GM23338 (cell line): ENCODE results near the gene GPR143. TPM values are rescaled to one million over a fixed set of nuclear protein-coding genes. Genes with fewer than 3 reads are reported as not detected.

ENCODE experiments used
- ATAC-seq: fragments of 200-7000 bp; cut with Tn5 transposase; 3 replicates; pipeline ENCODE4 v1.9.1; 2020
- DNase-seq: peaks from one replicate; pipeline ENCODE4 v3.0.0-alpha.2; 2015; ENCODE audit warnings: low spot score
- H2AFZ ChIP-seq: fragments of 200-600 bp; sonication (generic); 2 replicates; pipeline ENCODE4 v1.8.0; 2016; ENCODE audit warnings: antibody characterized with exemption, mild to moderate bottlenecking, moderate library complexity
- H3F3A ChIP-seq: fragments of 200-600 bp; sonication (generic); replicated peaks from 2 replicates; pipeline ENCODE4 v1.8.0; 2017; ENCODE audit warnings: antibody characterized with exemption, mixed run types, low read depth
- H3K27ac ChIP-seq: fragments of 200-600 bp; sonication (generic); 2 replicates; pipeline ENCODE4 v1.6.1; 2016; ENCODE audit warnings: low read depth
- H3K27me3 ChIP-seq: fragments of 200-600 bp; sonication (generic); 2 replicates; pipeline ENCODE4 v1.8.0; 2016; ENCODE audit warnings: mild to moderate bottlenecking, mixed run types, moderate library complexity; ENCODE audit not compliant: insufficient read depth
- H3K36me3 ChIP-seq: fragments of 200-600 bp; sonication (generic); 2 replicates; pipeline ENCODE4 v1.8.0; 2016; ENCODE audit warnings: mild to moderate bottlenecking; ENCODE audit not compliant: insufficient read depth
- H3K4me1 ChIP-seq: fragments of 200-600 bp; sonication (generic); 2 replicates; pipeline ENCODE4 v1.8.0; 2016; ENCODE audit warnings: mild to moderate bottlenecking, moderate library complexity; ENCODE audit not compliant: insufficient read depth
- H3K4me2 ChIP-seq: fragments of 200-600 bp; sonication (generic); 2 replicates; pipeline ENCODE4 v1.7.1; 2017; ENCODE audit warnings: mixed run types
- H3K4me3 ChIP-seq: fragments of 200-600 bp; sonication (generic); 2 replicates; pipeline ENCODE4 v1.6.1; 2016; ENCODE audit warnings: mixed run types
- H3K79me2 ChIP-seq: fragments of 200-600 bp; sonication (generic); replicated peaks from 2 replicates; pipeline ENCODE4 v1.8.0; 2017; ENCODE audit warnings: mild to moderate bottlenecking; ENCODE audit not compliant: insufficient read depth
- H3K9me2 ChIP-seq: fragments of 200-600 bp; sonication (generic); 2 replicates; pipeline ENCODE4 v1.8.0; 2017; ENCODE audit not compliant: insufficient read depth
- H4K20me1 ChIP-seq: fragments of 200-600 bp; sonication (generic); replicated peaks from 2 replicates; pipeline ENCODE4 v1.8.0; 2017; ENCODE audit warnings: mild to moderate bottlenecking; ENCODE audit not compliant: insufficient read depth
- H3K27ac Mint-ChIP-seq: 2 replicates; pipeline ENCODE4 v1.8.0; 2020; ENCODE audit warnings: inconsistent platforms, mild to moderate bottlenecking, moderate library complexity, mixed read lengths
- H3K27me3 Mint-ChIP-seq: 3 replicates; pipeline ENCODE4 v1.8.0; 2022; ENCODE audit warnings: low read depth, mild to moderate bottlenecking, moderate library complexity, mixed read lengths, inconsistent platforms; ENCODE audit not compliant: insufficient read depth, poor library complexity
- H3K36me3 Mint-ChIP-seq: 3 replicates; pipeline ENCODE4 v1.8.0; 2021; ENCODE audit warnings: low read depth, mild to moderate bottlenecking, inconsistent platforms, moderate library complexity, mixed read lengths
- H3K4me1 Mint-ChIP-seq: 3 replicates; pipeline ENCODE4 v1.8.0; 2020; ENCODE audit warnings: mild to moderate bottlenecking, inconsistent platforms, mixed read lengths
- H3K4me3 Mint-ChIP-seq: 3 replicates; pipeline ENCODE4 v1.8.0; 2021; ENCODE audit warnings: moderate library complexity, mild to moderate bottlenecking, inconsistent platforms, mixed read lengths
- H3K9me3 Mint-ChIP-seq: 3 replicates; pipeline ENCODE4 v1.8.0; 2020; ENCODE audit warnings: moderate library complexity, mild to moderate bottlenecking, inconsistent platforms, mixed read lengths
- CREB1 ChIP-seq: fragments of 250-450 bp; sonication (Bioruptor Pico); IDR thresholded peaks from 2 replicates; pipeline ENCODE4 v1.5.0; 2020; ENCODE audit warnings: low read depth, mild to moderate bottlenecking, moderate library complexity
- EZH2 ChIP-seq: fragments of 200-600 bp; sonication (generic); IDR thresholded peaks from one replicate; pipeline ENCODE4 v1.8.0; 2017; ENCODE audit warnings: antibody characterized with exemption, mild to moderate bottlenecking, low read depth; ENCODE audit not compliant: unreplicated experiment
- EZH2phosphoT487 ChIP-seq: fragments of 200-600 bp; sonication (generic); IDR thresholded peaks from one replicate; pipeline ENCODE4 v1.8.1; 2018; ENCODE audit warnings: antibody characterized with exemption; ENCODE audit not compliant: unreplicated experiment
- JUNB ChIP-seq: IDR thresholded peaks from one replicate; pipeline ENCODE4 v1.6.1; 2016; ENCODE audit warnings: antibody characterized with exemption; ENCODE audit not compliant: unreplicated experiment
- REST ChIP-seq: IDR thresholded peaks from one replicate; pipeline ENCODE4 v1.6.1; 2018; ENCODE audit warnings: antibody characterized with exemption; ENCODE audit not compliant: unreplicated experiment
- polyA plus RNA-seq: library from polyadenylated mRNA; unstranded; fragments of >200 nt; fragmentation: Nextera tagmentation; extraction: Ambion mirVana; gene quantifications from 2 replicates; pipeline ENCODE4 v1.2.1, GENCODE V29; 2016
- total RNA-seq: library from RNA; depleted of rRNA; stranded (reverse); fragments of >200 nt; shearing (Covaris generic); gene quantifications from 2 replicates; pipeline ENCODE4 v1.2.3, GENCODE V29; 2014
- TF ChIP-seq, protein P1 (sequence below): IDR thresholded peaks from 2 replicates; pipeline ENCODE4 v1.6.1; 2016; ENCODE audit warnings: antibody characterized with exemption
- TF ChIP-seq, protein P2 (sequence below), 2 experiments: fragments of 200-600 bp in 1 of 2; sonication (generic) in 1 of 2; conservative IDR thresholded peaks; 2 replicates each; pipeline versions ENCODE4 v1.5.1 to v1.6.1; 2016 to 2017; ENCODE audit warnings: antibody characterized with exemption in 2 of 2, low read depth in 2 of 2, mild to moderate bottlenecking in 2 of 2, moderate library complexity in 1 of 2

The GPR143 gene
- total and polyA plus RNA-seq, 2 experiments from 2014 or later = 7.4 to 13.0 TPM

DNA sequence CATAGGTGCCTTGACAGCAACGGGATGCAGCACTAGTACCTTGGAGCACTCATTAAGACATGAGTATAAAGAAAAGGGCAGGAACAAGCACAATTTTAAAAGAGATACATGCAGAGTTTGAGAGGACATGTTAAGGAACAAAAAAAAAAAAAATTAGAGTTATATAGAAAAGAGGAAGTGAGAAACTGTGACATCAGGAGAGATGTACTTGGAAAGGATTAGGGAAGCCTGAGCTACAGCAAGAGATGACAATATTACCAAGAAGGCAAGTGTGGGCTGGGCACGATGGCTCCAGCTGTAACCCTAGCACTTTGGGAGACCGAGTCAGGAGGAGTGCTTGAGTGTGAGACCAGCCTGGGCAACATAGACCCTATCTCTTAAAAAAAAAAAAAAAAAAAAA is 37.4 kb downstream of the GPR143 start:
- peaks cover 4% of the 10 kb centered on the region; the same call in 1 of the 2 replicates for H3K36me3 ChIP-seq
- H3K4me2 ChIP-seq = no peak overlapping the region
- no peak for TF ChIP-seq CREB1 (CRISPR knock-in tag)
- no peak for TF ChIP-seq JUNB
- TF ChIP-seq, protein P1, sequence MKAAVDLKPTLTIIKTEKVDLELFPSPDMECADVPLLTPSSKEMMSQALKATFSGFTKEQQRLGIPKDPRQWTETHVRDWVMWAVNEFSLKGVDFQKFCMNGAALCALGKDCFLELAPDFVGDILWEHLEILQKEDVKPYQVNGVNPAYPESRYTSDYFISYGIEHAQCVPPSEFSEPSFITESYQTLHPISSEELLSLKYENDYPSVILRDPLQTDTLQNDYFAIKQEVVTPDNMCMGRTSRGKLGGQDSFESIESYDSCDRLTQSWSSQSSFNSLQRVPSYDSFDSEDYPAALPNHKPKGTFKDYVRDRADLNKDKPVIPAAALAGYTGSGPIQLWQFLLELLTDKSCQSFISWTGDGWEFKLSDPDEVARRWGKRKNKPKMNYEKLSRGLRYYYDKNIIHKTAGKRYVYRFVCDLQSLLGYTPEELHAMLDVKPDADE = no peak
- no peak for TF ChIP-seq EZH2phosphoT487
- no peak for TF ChIP-seq REST
- no peak for TF ChIP-seq EZH2
- ATAC-seq (no peak), DNase-seq (no peak)
- Mint-ChIP-seq H3K27ac (no peak overlapping the region), H3K4me3 (no peak overlapping the region), H3K4me1 (no peaks in the 10 kb centered on the region), H3K27me3 (peaks cover 3% of the 10 kb centered on the region), H3K36me3 (peaks cover 70% of the 10 kb centered on the region), H3K9me3 (peaks cover 51% of the 10 kb centered on the region)
- no peaks in the 10 kb centered on the region for H3K79me2 ChIP-seq
- H3K4me3 ChIP-seq = no peak overlapping the region
- no peak overlapping the region for H2AFZ ChIP-seq
- H3K27me3 ChIP-seq = no peaks in the 10 kb centered on the region
- no peaks in the 10 kb centered on the region for H4K20me1 ChIP-seq
- H3F3A ChIP-seq = no peaks in the 10 kb centered on the region
- no peaks in the 10 kb centered on the region for H3K4me1 ChIP-seq
- H3K27ac ChIP-seq = no peak overlapping the region
- no peaks in the 10 kb centered on the region for H3K9me2 ChIP-seq

DNA sequence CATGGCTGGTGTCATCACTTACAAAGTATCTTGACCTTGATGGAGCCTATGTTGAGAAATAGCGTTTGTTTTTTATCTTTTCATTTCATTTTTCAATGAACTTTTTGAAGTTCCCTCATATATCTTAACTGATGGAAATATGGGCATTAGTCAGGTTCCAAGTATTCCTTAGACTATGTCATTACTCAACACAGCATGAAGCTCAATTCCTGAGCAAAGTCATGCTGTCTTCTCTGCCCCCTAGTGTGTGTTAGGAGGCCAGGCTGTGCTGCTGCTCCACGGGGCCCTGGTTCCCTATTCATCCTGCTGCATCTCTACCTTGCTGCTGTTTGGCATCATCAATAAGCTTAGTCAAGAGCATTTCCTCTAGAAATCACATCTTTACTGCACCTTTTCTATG is 40.9 kb downstream of the GPR143 start:
- Histone ChIP-seq H3F3A (no peaks in the 10 kb centered on the region), H3K4me2 (no peak overlapping the region), H3K79me2 (no peaks in the 10 kb centered on the region), H2AFZ (no peak overlapping the region), H3K9me2 (no peaks in the 10 kb centered on the region), H3K27ac (no peak overlapping the region), H3K4me1 (no peaks in the 10 kb centered on the region), H4K20me1 (no peaks in the 10 kb centered on the region), H3K4me3 (no peak overlapping the region), H3K27me3 (no peaks in the 10 kb centered on the region), H3K36me3 (no peaks in the 10 kb centered on the region)
- H3K4me1 Mint-ChIP-seq = no peaks in the 10 kb centered on the region
- H3K36me3 Mint-ChIP-seq = peaks cover 94% of the 10 kb centered on the region
- H3K9me3 Mint-ChIP-seq = peaks cover 74% of the 10 kb centered on the region
- DNase-seq (no peak), ATAC-seq (no peak)
- H3K4me3 Mint-ChIP-seq = no peak overlapping the region
- TF ChIP-seq JUNB (no peak), EZH2 (no peak)
- TF ChIP-seq, protein P2, sequence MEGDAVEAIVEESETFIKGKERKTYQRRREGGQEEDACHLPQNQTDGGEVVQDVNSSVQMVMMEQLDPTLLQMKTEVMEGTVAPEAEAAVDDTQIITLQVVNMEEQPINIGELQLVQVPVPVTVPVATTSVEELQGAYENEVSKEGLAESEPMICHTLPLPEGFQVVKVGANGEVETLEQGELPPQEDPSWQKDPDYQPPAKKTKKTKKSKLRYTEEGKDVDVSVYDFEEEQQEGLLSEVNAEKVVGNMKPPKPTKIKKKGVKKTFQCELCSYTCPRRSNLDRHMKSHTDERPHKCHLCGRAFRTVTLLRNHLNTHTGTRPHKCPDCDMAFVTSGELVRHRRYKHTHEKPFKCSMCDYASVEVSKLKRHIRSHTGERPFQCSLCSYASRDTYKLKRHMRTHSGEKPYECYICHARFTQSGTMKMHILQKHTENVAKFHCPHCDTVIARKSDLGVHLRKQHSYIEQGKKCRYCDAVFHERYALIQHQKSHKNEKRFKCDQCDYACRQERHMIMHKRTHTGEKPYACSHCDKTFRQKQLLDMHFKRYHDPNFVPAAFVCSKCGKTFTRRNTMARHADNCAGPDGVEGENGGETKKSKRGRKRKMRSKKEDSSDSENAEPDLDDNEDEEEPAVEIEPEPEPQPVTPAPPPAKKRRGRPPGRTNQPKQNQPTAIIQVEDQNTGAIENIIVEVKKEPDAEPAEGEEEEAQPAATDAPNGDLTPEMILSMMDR (conservative IDR thresholded peaks at IDR 0.05; ENCODE audit: low read depth in 2 of 2) = peak in 1 of 2 experiments; percentile 17; a peak in 1 of 4 replicates
- H3K27me3 Mint-ChIP-seq = peaks cover 6% of the 10 kb centered on the region
- no peak overlapping the region for H3K27ac Mint-ChIP-seq
